Pancreas (tissue), 10 donors: ENCODE data around the gene AP1G2. TPM values are rescaled to one million over a fixed set of nuclear protein-coding genes. Genes with fewer than 3 reads are reported as not detected.

ENCODE experiments used
- ATAC-seq, 4 donors: fragments of 200-7000 bp; cut with Tn5 transposase; one replicate each; pipeline versions ENCODE4 v1.8.0 to v1.9.1; 2020; ENCODE audit warnings: mild to moderate bottlenecking in 4 of 4, moderate library complexity in 4 of 4
- DNase-seq, 6 donors: peaks; one replicate each; pipeline ENCODE4 v3.0.0-alpha.2; 2020
- FAIRE-seq: peaks from 2 replicates; lab custom pipeline; 2012; peaks lifted over from hg19 to GRCh38; lab: Jason Lieb, UNC
- H3K27ac ChIP-seq, 4 donors: fragments of 200-600 bp; sonication (generic); 1 replicate in 3 of 4; 2 replicates in 1 of 4; pipeline versions ENCODE4 v1.5.0 to v1.8.0; 2020
- H3K27me3 ChIP-seq, 4 donors: fragments of 200-600 bp; one replicate each; pipeline ENCODE4 v1.8.0; 2021
- H3K36me3 ChIP-seq, 3 donors: fragments of 200-600 bp; sonication (generic) in 1 of 3; one replicate each; pipeline versions ENCODE4 v1.5.0 to v1.8.0; 2020 to 2021
- H3K4me1 ChIP-seq, 3 donors: fragments of 200-600 bp; one replicate each; pipeline ENCODE4 v1.8.0; 2021
- H3K4me3 ChIP-seq, 4 donors: fragments of 200-600 bp; sonication (generic) in 2 of 4; one replicate each; pipeline versions ENCODE4 v1.5.0 to v1.8.0; 2020 to 2021
- H3K9me3 ChIP-seq, 4 donors: fragments of 200-600 bp; one replicate each; pipeline ENCODE4 v1.8.0; 2021
- CTCF ChIP-seq, 4 donors: fragments of 200-600 bp; sonication (generic) in 3 of 4; IDR thresholded peaks; one replicate each; pipeline versions ENCODE4 v1.5.0 to v1.8.0; 2021; ENCODE audit warnings: antibody characterized with exemption in 4 of 4
- WGBS, 2 donors: extraction: QIAGEN DNeasy Blood & Tissue Kit; methylation state at CpG; one replicate each; pipeline ENCODE4 v1.1.7; 2013; 5-methylcytosine and 5-hydroxymethylcytosine counted together
- intact Hi-C, 3 donors: fragments of 100-400 bp; cut with DNase I; formaldehyde crosslinking; loops; one replicate each; pipeline versions ENCODE4 v1.11.1 to v1.14.2; 2022
- polyA plus RNA-seq, 2 donors: library from polyadenylated mRNA; stranded (reverse); fragments of 200-250 nt; gene quantifications; one replicate each; pipeline ENCODE4 v1.2.3, GENCODE V29; 2013
- total RNA-seq, 6 donors: library from RNA; stranded (reverse); fragmentation: NEBNext Ultra II Directional in 4 of 6; extraction: Animal tissue kit (Norgen Biotek cat#: 25700) in 4 of 6; gene quantifications; one replicate each; pipeline versions ENCODE4 v1.2.1 to v1.2.4, GENCODE V29; 2021 to 2023
- donor health status: healthy with polysubstance abuse.
- donor health status: DM: no; HTN: no; CAD: no; lungs with moderate emphysema.
- donor health status: DM: no; HTN: no; CAD: no.
- donor health status: control.
- donor health status: control.
- donor health status: Bipolar disorder and iron deficiency.
- donor health status: DM: yes; HTN: yes; CAD: no.
- donor health status: DM: no; HTN: no; CAD: no.
- donor health status: DM: no; HTN: no; CAD: no.
- donor health status: DM: yes; HTN: yes; CAD: no.

Gene AP1G2
- total and polyA plus RNA-seq, 8 donors = 57.4 to 392 (median 85.3) TPM

- 41 to 42% methylated on average over 18 of the region's 18 CpGs for WGBS, 2 donors
- no peak for ATAC-seq
- Histone ChIP-seq H3K27me3 (peaks cover 0 to 13% (median 5%) of the 10 kb centered on the region in 4 donors), H3K4me1 (no peaks in the 10 kb centered on the region), H3K4me3 (no peak within 1 kb of the TSS), H3K36me3 (no peaks in the 10 kb centered on the region), H3K9me3 (no peaks in the 10 kb centered on the region), H3K27ac (no peak within 1 kb of the TSS)
- FAIRE-seq = no peak
- TF ChIP-seq CTCF (IDR thresholded peaks at IDR 0.05) = no peak
- intact Hi-C loops = no loop called here
- no peak for DNase-seq
Measured at GRCh38 chr14:23578560-23579310, 11.1 kb upstream of the AP1G2 start, which contains the start of gene JPH4. Gene JPH4, minus strand, starts transcription at chr14:23578790. Its CDS starts 1,337 bp downstream, at chr14:23577453.

- Histone ChIP-seq H3K27me3 (peaks cover 0 to 13% (median 5%) of the 10 kb centered on the region in 4 donors), H3K36me3 (no peaks in the 10 kb centered on the region), H3K4me1 (no peaks in the 10 kb centered on the region), H3K4me3 (no peak overlapping the region), H3K9me3 (no peaks in the 10 kb centered on the region), H3K27ac (no peak overlapping the region)
- no peak for DNase-seq
- 11 to 12% methylated on average over 22 to 24 of the region's 24 CpGs for WGBS, 2 donors
- no peak for FAIRE-seq
- intact Hi-C loops = no loop called here
- no peak for ATAC-seq
- TF ChIP-seq CTCF (IDR thresholded peaks at IDR 0.05) = no peak
Measured at GRCh38 chr14:23577710-23578392, 10.3 kb upstream of the AP1G2 start.

GRCh38 chr14:23577004-23577681 lies 9.6 kb upstream of the AP1G2 start:
- peaks cover 0 to 13% (median 5%) of the 10 kb centered on the region in 4 donors for H3K27me3 ChIP-seq
- ATAC-seq = peak; percentile 48 to 66 (median 58)
- H3K36me3 ChIP-seq = no peaks in the 10 kb centered on the region
- DNase-seq = peak in 1 of 6 donors; percentile 71
- H3K4me3 ChIP-seq = peak overlapping the region in 2 of 4 donors; percentile 18 to 30
- H3K9me3 ChIP-seq = no peaks in the 10 kb centered on the region
- no peaks in the 10 kb centered on the region for H3K4me1 ChIP-seq
- no peak for TF ChIP-seq CTCF (IDR thresholded peaks at IDR 0.05)
- H3K27ac ChIP-seq = no peak overlapping the region
- no peak for FAIRE-seq
- 9 to 13% methylated on average over 60 to 67 of the region's 67 CpGs for WGBS, 2 donors
- intact Hi-C loops = no loop called here

- Histone ChIP-seq H3K9me3 (no peaks in the 10 kb centered on the region), H3K27ac (no peak overlapping the region), H3K27me3 (peaks cover 0 to 13% (median 5%) of the 10 kb centered on the region in 4 donors), H3K4me1 (peaks cover 0 to under 1% (median 0%) of the 10 kb centered on the region in 3 donors), H3K36me3 (no peaks in the 10 kb centered on the region), H3K4me3 (no peak overlapping the region)
- DNase-seq (no peak), ATAC-seq (peak in 3 of 4 donors; percentile 22 to 54 (median 48)), FAIRE-seq (no peak)
- no peak for TF ChIP-seq CTCF (IDR thresholded peaks at IDR 0.05)
- intact Hi-C loops = no loop called here
- 58 to 61% methylated on average over 5 of the region's 5 CpGs for WGBS, 2 donors
Measured at GRCh38 chr14:23573384-23574015, 5.9 kb upstream of the AP1G2 start.
